NB4 (cell line): ENCODE measurements around the gene ZNF774.

ENCODE experiments used
- MYC ChIP-seq: IDR thresholded peaks from 2 replicates; pipeline ENCODE4 v1.6.1; 2011; ENCODE audit warnings: low read depth, low read length
- POLR2A ChIP-seq: IDR thresholded peaks from 2 replicates; pipeline ENCODE4 v1.6.1; 2011; ENCODE audit warnings: mild to moderate bottlenecking; ENCODE audit not compliant: insufficient read length; ENCODE audit errors: extremely low read depth
- TF ChIP-seq, protein P1 (sequence below): IDR thresholded peaks from one replicate; pipeline ENCODE4 v1.5.1; 2012; ENCODE audit warnings: low read depth, low read length
- TF ChIP-seq, protein P2 (sequence below): IDR thresholded peaks from 2 replicates; pipeline ENCODE4 v1.6.1; 2011; ENCODE audit warnings: low read depth, low read length

DNA sequence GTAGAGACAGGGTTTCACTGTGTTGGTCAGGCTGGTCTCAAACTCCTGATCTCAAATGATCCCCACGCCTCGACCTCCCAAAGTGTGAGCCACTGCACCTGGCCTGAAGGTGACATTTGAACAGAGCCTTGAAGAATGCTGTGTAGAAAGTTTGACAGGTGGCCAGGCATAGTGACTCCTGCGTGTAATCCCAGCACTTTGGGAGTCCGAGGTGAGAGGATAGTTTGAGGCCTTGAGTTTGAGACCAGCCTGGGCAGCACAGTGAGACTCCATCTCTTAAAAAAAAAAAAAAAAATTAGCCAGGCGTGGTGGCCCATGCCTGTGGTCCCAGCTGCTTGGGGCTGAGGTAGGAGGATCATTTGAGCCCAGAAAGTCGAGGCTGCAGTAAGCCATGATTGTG lies 37.4 kb downstream of the ZNF774 start:
- TF ChIP-seq, protein P1, sequence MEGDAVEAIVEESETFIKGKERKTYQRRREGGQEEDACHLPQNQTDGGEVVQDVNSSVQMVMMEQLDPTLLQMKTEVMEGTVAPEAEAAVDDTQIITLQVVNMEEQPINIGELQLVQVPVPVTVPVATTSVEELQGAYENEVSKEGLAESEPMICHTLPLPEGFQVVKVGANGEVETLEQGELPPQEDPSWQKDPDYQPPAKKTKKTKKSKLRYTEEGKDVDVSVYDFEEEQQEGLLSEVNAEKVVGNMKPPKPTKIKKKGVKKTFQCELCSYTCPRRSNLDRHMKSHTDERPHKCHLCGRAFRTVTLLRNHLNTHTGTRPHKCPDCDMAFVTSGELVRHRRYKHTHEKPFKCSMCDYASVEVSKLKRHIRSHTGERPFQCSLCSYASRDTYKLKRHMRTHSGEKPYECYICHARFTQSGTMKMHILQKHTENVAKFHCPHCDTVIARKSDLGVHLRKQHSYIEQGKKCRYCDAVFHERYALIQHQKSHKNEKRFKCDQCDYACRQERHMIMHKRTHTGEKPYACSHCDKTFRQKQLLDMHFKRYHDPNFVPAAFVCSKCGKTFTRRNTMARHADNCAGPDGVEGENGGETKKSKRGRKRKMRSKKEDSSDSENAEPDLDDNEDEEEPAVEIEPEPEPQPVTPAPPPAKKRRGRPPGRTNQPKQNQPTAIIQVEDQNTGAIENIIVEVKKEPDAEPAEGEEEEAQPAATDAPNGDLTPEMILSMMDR: no peak
- TF ChIP-seq POLR2A: no peak
- TF ChIP-seq, protein P2, sequence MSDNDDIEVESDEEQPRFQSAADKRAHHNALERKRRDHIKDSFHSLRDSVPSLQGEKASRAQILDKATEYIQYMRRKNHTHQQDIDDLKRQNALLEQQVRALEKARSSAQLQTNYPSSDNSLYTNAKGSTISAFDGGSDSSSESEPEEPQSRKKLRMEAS: no peak
- TF ChIP-seq MYC: no peak
